Activated CD8-positive, alpha-beta T cell treated with anti-CD3 and anti-CD28 coated beads for 36 hours (primary cell): ENCODE data around the gene MIA3. TPM values are rescaled to one million over a fixed set of nuclear protein-coding genes. Genes with fewer than 3 reads are reported as not detected.

Source experiments
- ATAC-seq: fragments of 200-7000 bp; cut with Tn5 transposase; one replicate; pipeline ENCODE4 v1.10.0; 2021; ENCODE audit warnings: mild to moderate bottlenecking, moderate library complexity
- CTCF ChIA-PET: fragments of 350-600 bp; sonication (Branson Sonifier 250); formaldehyde crosslinking; loops from one replicate; lab custom pipeline; 2021; ENCODE audit warnings: antibody characterized with exemption; lab: Charles Lee
- POLR2A ChIA-PET: fragments of 350-600 bp; sonication (Branson Sonifier 250); formaldehyde crosslinking; loops from one replicate; lab custom pipeline; 2021; ENCODE audit warnings: antibody characterized with exemption; lab: Charles Lee
- DNase-seq: peaks from one replicate; pipeline ENCODE4 v3.0.0-alpha.2; 2020
- H3K27ac Mint-ChIP-seq: one replicate; pipeline ENCODE4 v1.8.0; 2021; ENCODE audit warnings: mild to moderate bottlenecking, mixed read lengths
- H3K27me3 Mint-ChIP-seq: one replicate; pipeline ENCODE4 v1.8.0; 2021; ENCODE audit warnings: mixed read lengths
- H3K36me3 Mint-ChIP-seq: one replicate; pipeline ENCODE4 v1.8.0; 2021; ENCODE audit warnings: low read depth, mixed read lengths
- H3K4me1 Mint-ChIP-seq: one replicate; pipeline ENCODE4 v1.8.0; 2021; ENCODE audit warnings: low read depth, mixed read lengths
- H3K4me3 Mint-ChIP-seq: one replicate; pipeline ENCODE4 v1.8.0; 2021; ENCODE audit warnings: mild to moderate bottlenecking, moderate library complexity, mixed read lengths
- H3K9me3 Mint-ChIP-seq: one replicate; pipeline ENCODE4 v1.8.0; 2021; ENCODE audit warnings: mixed read lengths
- CTCF ChIP-seq: fragments of 200-600 bp; IDR thresholded peaks from one replicate; pipeline ENCODE4 v1.8.0; 2022; ENCODE audit warnings: antibody characterized with exemption, mild to moderate bottlenecking
- intact Hi-C: fragments of 100-400 bp; cut with micrococcal nuclease; formaldehyde crosslinking; loops from one replicate; pipeline ENCODE4 v1.10.0; 2022
- total RNA-seq, 2 experiments: library from RNA; stranded (reverse); gene quantifications; one replicate each; pipeline ENCODE4 v1.2.3, GENCODE V29; 2021

MIA3 gene
- total RNA-seq, 2 experiments from 2014 or later, result 43.1 to 44.1 TPM

GRCh38 chr1:222716393-222716792 lies 98.5 kb downstream of the MIA3 start:
- DNase-seq (no peak), ATAC-seq (no peak)
- Mint-ChIP-seq H3K27me3 (no peaks in the 10 kb centered on the region), H3K27ac (no peak overlapping the region), H3K4me3 (no peak overlapping the region), H3K4me1 (peaks cover 21% of the 10 kb centered on the region), H3K9me3 (no peaks in the 10 kb centered on the region), H3K36me3 (peaks cover 48% of the 10 kb centered on the region)
- intact Hi-C loops, result loop anchor here (10.0 kb wide), 1 partner anchor 252 kb away; no protein-coding TSS in a partner anchor
- CTCF ChIA-PET, result interaction anchor here (1.0 to 1.4 kb wide), 2 partner anchors 11 to 373 kb away, joined by 3 to 5 read pairs; no protein-coding TSS in a partner anchor
- POLR2A ChIA-PET, result no interaction called here
- no peak for TF ChIP-seq CTCF

Other genes with a start within 250 kb of the MIA3 start
- not detected for gene HHIPL2, start 70.0 kb upstream of the MIA3 start, total RNA-seq
- gene TAF1A, start 28.2 kb upstream of the MIA3 start, total RNA-seq, result 10 to 100 TPM; 18.4 to 19.0 TPM
- gene AIDA, start 94.4 kb downstream of the MIA3 start, total RNA-seq, result 10 to 100 TPM; 54.3 to 61.6 TPM
- gene BROX, start 94.5 kb downstream of the MIA3 start, total RNA-seq, result 10 to 100 TPM; 25.7 to 32.8 TPM
- gene FAM177B, start 119.1 kb downstream of the MIA3 start, total RNA-seq, result not detected
- 1 to 10 TPM; 1.8 to 2.1 TPM for gene DISP1, start 196.9 kb downstream of the MIA3 start, total RNA-seq